C4-2B (cell line): ENCODE results near the gene PDE2A.

Source experiments
- H3K27ac ChIP-seq: fragments of 450-650 bp; 2 replicates; pipeline ENCODE4 v1.5.1; 2017
- ZFX ChIP-seq: fragments of 450-650 bp; IDR thresholded peaks from 2 replicates; pipeline ENCODE4 v1.6.1; 2017
- TF ChIP-seq, protein P1 (sequence below): fragments of 450-650 bp; conservative IDR thresholded peaks from 2 replicates; pipeline ENCODE4 v1.5.1; 2017; ENCODE audit warnings: mild to moderate bottlenecking

Gene PDE2A

DNA sequence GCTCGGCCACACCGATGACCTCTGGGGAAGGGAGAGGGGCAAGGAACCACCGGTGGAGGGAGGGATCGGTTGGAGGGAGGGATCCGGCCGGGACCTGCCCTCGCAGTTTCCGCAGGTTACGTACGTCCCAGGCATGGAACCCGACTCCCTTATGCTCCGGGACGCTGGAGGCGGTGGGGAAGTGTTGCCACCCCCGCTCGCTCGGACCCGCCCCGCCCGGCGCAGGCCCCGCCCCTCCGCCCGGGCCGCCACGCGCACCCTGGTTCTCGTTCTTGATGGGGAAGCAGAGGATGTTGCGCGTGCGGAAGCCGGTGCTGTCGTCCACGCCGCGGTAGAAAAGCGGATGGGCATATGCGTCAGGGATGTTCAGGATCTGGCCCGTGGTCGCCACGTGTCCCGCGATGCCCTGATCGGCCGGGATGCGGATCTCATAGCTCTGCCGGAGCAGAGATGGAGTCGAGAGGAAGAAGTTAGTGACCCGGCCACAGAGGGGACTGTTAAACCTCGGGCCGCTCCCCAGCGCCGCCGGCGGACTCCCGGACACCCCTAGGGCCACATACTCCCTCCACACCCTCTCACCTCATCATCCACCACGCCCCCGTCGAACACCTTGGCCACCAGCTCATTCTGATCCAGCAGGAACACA, 89.8 kb downstream of the PDE2A start:
- TF ChIP-seq ZFX, result no peak
- TF ChIP-seq, protein P1, sequence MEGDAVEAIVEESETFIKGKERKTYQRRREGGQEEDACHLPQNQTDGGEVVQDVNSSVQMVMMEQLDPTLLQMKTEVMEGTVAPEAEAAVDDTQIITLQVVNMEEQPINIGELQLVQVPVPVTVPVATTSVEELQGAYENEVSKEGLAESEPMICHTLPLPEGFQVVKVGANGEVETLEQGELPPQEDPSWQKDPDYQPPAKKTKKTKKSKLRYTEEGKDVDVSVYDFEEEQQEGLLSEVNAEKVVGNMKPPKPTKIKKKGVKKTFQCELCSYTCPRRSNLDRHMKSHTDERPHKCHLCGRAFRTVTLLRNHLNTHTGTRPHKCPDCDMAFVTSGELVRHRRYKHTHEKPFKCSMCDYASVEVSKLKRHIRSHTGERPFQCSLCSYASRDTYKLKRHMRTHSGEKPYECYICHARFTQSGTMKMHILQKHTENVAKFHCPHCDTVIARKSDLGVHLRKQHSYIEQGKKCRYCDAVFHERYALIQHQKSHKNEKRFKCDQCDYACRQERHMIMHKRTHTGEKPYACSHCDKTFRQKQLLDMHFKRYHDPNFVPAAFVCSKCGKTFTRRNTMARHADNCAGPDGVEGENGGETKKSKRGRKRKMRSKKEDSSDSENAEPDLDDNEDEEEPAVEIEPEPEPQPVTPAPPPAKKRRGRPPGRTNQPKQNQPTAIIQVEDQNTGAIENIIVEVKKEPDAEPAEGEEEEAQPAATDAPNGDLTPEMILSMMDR, result no peak
- H3K27ac ChIP-seq, result no peak overlapping the region

GRCh38 chr11:72583616-72584292, 90.5 kb downstream of the PDE2A start:
- no peak overlapping the region for H3K27ac ChIP-seq
- no peak for TF ChIP-seq ZFX
- TF ChIP-seq, protein P1, result no peak

- no peak overlapping the region for H3K27ac ChIP-seq
- TF ChIP-seq, protein P1, result no peak
- TF ChIP-seq ZFX, result no peak
Observed at GRCh38 chr11:72583177-72583553, 91.1 kb downstream of the PDE2A start.

- TF ChIP-seq, protein P1, result no peak
- TF ChIP-seq ZFX, result no peak
- no peak overlapping the region for H3K27ac ChIP-seq
Observed at GRCh38 chr11:72582206-72583176, 91.7 kb downstream of the PDE2A start.

DNA sequence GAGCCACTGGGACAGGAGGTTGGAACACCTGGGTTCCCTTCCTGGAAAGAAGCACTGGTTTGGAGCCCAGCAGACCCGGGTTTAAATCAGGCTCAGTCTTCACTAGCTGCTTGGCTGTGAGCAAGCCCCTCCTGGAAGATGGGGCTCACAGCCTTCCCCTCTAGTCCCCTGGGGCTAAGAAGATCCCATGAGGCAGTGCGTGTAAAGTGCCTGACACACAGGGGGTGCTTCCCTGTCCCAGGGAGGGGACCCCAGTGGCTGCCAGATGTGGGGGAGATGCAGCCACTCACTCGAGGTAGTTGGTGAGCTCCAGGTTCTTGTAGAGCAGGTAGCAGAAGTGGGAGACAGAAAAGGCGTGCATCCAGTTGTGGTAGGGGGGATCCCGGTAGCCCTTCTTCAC, 93.2 kb downstream of the PDE2A start:
- H3K27ac ChIP-seq, result no peak overlapping the region
- TF ChIP-seq, protein P1, result no peak
- no peak for TF ChIP-seq ZFX

DNA sequence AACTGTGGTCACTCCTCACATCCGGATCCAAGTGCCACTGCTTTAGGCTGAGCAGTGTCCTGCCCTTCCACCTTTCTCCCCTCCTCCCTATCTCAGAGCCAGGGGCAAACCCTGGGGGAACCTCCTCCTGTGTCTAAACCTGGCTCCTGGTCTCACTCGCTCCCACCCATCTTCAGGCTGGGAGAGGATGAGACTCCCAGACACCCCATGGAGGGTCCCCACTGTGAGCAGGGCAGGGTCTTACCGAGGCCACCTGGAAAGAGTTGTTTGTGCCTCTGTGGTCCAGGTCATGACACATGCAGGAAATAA, 93.6 kb downstream of the PDE2A start:
- TF ChIP-seq, protein P1, result no peak
- no peak for TF ChIP-seq ZFX
- no peak overlapping the region for H3K27ac ChIP-seq
